C4-2B (cell line): ENCODE measurements around the gene POU2F1.

ENCODE experiments used
- ZFX ChIP-seq: fragments of 450-650 bp; IDR thresholded peaks from 2 replicates; pipeline ENCODE4 v1.6.1; 2017
- TF ChIP-seq, protein P1 (sequence below): fragments of 450-650 bp; conservative IDR thresholded peaks from 2 replicates; pipeline ENCODE4 v1.5.1; 2017; ENCODE audit warnings: mild to moderate bottlenecking

DNA sequence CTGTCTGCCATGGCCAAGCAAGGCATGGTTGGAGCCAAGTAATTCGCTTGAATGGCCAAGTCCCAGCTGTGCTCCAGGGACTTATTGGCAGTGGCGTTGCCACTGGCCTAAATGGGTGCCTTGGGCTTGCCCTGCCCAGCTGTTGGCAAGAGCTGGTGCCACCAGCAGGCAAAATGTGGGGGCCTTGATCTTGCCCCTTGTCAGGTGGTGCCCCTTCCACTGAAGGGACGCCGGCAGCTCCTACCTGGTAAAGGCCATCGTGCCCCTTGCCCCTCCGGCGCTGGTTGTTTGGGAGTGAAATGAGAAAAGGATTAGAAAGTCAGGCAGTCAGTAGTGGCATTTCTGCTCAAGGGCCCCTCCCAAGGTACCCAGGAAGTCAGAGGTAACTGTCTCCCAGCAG lies 212.1 kb downstream of the POU2F1 start:
- TF ChIP-seq, protein P1, sequence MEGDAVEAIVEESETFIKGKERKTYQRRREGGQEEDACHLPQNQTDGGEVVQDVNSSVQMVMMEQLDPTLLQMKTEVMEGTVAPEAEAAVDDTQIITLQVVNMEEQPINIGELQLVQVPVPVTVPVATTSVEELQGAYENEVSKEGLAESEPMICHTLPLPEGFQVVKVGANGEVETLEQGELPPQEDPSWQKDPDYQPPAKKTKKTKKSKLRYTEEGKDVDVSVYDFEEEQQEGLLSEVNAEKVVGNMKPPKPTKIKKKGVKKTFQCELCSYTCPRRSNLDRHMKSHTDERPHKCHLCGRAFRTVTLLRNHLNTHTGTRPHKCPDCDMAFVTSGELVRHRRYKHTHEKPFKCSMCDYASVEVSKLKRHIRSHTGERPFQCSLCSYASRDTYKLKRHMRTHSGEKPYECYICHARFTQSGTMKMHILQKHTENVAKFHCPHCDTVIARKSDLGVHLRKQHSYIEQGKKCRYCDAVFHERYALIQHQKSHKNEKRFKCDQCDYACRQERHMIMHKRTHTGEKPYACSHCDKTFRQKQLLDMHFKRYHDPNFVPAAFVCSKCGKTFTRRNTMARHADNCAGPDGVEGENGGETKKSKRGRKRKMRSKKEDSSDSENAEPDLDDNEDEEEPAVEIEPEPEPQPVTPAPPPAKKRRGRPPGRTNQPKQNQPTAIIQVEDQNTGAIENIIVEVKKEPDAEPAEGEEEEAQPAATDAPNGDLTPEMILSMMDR = no peak
- TF ChIP-seq ZFX = no peak
